HFF-Myc (cell line): ENCODE measurements around the gene ZNF860.
A peak's percentile ranks its signal among the peaks of the same experiment; 100 is the strongest.
"Not testable (repeated sequence)": the region's sequence is repeated elsewhere in the genome, so short reads cannot be mapped to it uniquely, and the experiment has no call there.

Experiments used
- DNase-seq: peaks from one replicate; pipeline ENCODE4 v3.0.0-alpha.2; 2011; ENCODE audit warnings: low read depth; ENCODE audit errors: extremely low read depth
- H3K4me3 ChIP-seq: replicated peaks from 2 replicates; pipeline ENCODE4 v1.5.1; 2011; ENCODE audit warnings: low read depth, mild to moderate bottlenecking, control low read depth, low read length
- TF ChIP-seq, protein P1 (sequence below): IDR thresholded peaks from 2 replicates; pipeline ENCODE4 v1.5.1; 2012; ENCODE audit warnings: mild to moderate bottlenecking, low read depth, low read length, control low read depth; ENCODE audit errors: missing control alignments

Gene ZNF860

GRCh38 chr3:31988271-31988670, 6.7 kb downstream of the ZNF860 start:
- TF ChIP-seq, protein P1, sequence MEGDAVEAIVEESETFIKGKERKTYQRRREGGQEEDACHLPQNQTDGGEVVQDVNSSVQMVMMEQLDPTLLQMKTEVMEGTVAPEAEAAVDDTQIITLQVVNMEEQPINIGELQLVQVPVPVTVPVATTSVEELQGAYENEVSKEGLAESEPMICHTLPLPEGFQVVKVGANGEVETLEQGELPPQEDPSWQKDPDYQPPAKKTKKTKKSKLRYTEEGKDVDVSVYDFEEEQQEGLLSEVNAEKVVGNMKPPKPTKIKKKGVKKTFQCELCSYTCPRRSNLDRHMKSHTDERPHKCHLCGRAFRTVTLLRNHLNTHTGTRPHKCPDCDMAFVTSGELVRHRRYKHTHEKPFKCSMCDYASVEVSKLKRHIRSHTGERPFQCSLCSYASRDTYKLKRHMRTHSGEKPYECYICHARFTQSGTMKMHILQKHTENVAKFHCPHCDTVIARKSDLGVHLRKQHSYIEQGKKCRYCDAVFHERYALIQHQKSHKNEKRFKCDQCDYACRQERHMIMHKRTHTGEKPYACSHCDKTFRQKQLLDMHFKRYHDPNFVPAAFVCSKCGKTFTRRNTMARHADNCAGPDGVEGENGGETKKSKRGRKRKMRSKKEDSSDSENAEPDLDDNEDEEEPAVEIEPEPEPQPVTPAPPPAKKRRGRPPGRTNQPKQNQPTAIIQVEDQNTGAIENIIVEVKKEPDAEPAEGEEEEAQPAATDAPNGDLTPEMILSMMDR = peak; percentile 8
- DNase-seq = peak; percentile 81
- H3K4me3 ChIP-seq = no peak overlapping the region

DNA sequence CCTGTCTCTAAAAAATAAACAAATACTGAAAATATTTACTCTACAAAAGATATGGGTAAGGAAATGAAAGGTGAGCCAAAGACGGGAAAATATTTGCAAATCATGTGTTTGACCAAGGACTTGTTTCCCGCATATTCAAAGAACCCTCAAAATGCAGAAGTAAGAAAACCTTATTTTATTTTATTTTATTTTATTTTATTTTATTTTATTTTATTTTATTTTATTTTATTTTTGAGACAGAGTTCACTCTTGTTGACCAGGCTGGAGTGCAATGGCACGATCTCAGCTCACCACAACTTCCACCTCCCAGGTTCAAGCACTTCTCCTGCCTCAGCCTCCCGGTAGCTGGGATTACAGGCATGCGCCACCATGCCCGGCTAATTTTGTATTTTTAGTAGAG, 11.4 kb downstream of the ZNF860 start:
- not testable (repeated sequence) for H3K4me3 ChIP-seq, DNase-seq

- TF ChIP-seq, protein P1 = no peak
- no peak for DNase-seq
- H3K4me3 ChIP-seq = no peak overlapping the region
Measured at GRCh38 chr3:31993843-31994242, 12.3 kb downstream of the ZNF860 start.

GRCh38 chr3:31995026-31995425, 13.5 kb downstream of the ZNF860 start:
- not testable (repeated sequence) for H3K4me3 ChIP-seq, DNase-seq

DNA sequence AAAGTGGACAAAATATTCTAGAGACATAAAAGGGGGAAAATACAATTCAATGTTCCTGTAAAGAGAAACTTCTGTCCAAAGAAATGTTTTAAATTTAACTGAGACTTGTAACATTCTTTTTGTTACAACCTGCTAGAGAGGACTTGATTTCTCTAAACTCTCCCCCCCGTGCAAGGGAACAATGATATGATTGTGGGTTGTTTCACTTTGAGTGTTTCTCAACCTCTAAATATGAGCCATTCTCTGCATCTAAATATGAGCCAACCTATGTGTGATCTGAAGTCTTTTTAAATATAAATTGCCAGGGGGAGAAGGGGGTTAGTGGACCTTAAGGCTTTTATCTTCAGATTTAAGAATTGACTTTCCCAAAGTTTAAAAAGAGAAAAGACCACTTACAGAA, 14.6 kb downstream of the ZNF860 start:
- H3K4me3 ChIP-seq = no peak overlapping the region
- DNase-seq = no peak
- TF ChIP-seq, protein P1 = no peak

- H3K4me3 ChIP-seq = no peak overlapping the region
- TF ChIP-seq, protein P1 = no peak
- no peak for DNase-seq
Measured at GRCh38 chr3:31997500-31997899, 15.9 kb downstream of the ZNF860 start.

DNA sequence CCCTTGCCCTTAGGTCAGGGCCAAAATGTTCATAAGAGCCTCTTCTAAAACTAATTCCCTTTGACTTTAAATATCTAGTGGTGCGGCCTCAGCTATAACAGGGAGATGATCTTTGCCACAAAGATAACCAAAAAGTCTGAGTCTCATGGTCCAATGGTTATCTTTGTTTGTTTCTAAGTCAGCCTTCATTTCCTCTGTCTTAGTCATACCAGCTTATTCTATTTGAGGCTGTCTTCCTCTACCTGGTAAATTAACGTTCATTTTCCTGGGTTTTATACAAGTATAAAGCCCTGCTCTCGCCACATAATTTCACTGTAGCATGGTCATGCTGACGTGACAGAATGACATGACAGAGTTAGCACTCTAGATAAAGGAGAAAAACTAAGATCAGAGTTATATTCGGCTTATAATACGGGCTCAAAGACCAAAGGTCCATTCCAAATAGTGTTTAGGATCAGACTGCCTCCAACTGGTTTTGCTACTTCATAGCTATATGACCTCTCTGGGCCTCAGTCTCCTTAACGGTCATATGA, 18.4 kb downstream of the ZNF860 start:
- no peak for DNase-seq
- TF ChIP-seq, protein P1 = no peak
- H3K4me3 ChIP-seq = no peak overlapping the region

GRCh38 chr3:32000877-32001276, 19.3 kb downstream of the ZNF860 start:
- TF ChIP-seq, protein P1 = no peak
- no peak for DNase-seq
- no peak overlapping the region for H3K4me3 ChIP-seq
